Measurements from ENCODE around the gene SUPT20H.

SUPT20H gene

GRCh38 chr13:36998624-36999041 is 60.9 kb downstream of the SUPT20H start:
- no peak for DNase-seq

GRCh38 chr13:36997716-36998427 is 61.6 kb downstream of the SUPT20H start:
- DNase-seq: no peak

DNA sequence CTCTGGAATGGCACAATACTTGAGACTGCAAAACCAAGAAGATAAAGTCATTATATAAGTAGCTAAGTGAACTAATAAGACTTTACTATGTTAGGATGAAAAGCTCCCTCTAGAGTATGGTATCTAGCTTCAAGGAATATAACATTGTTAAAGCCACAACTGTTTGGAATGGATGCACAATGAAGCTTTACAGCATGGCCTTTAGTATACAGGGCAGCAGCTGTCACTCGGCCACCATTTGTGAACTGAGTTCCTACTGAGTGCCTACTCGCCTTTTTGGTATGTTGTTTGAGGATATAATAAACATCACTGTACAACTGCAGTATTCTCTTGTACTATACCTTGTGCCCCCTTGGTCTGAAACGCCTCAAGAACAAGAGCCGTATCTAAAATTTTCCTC is 67.1 kb downstream of the SUPT20H start:
- no peak for DNase-seq

- DNase-seq: no peak
Measured at GRCh38 chr13:36986462-36987240, 72.8 kb downstream of the SUPT20H start.

DNA sequence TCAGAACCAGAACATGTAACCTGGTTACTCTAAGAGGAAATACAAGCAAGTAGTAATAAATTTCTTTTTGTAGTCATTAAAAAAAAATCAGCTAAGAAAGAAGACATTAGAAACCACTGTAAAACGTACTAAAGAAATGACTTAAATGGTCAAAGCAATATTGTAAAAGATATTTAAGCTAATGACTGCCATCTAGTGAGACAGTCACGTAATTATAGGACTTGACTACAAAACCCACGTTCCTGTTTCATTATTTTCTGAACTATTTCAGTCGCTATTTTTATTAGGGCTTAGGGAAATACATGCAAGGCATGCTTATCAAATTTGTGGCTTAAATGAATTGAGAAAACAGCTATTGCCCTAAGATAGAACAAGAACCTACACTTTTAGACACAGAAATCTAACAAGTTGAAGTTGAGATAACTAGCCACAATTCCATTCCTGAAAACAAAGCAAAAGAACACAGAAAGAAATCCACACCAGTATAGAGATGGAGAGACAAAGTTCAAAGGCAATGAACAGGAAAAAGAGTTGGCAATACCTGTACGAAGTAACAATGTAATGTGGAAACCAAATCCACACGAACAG is 78.2 kb downstream of the SUPT20H start:
- DNase-seq: peak; percentile 66

- DNase-seq: no peak
Measured at GRCh38 chr13:36979361-36980050, 80.0 kb downstream of the SUPT20H start.

DNA sequence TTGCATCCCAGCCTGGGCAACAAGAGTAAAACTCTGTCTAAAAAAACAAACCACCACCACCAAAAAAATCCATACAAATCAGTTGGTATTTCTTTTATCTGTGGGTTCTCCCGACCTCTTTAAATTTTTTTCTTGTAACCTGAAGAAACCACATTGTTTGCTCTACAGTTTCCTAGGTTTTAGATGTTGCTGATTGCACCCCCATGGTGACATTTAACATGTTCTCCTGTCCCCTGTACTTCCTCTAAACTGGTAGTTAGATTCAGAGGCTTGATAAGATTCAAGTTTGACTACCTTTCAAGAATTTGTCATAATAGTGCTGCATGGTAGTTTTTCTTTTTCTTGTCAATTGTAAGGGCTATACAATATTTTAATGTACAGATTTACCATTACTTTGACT is 84.3 kb downstream of the SUPT20H start:
- no peak for DNase-seq

- no peak for DNase-seq
Measured at GRCh38 chr13:36973621-36974295, 85.7 kb downstream of the SUPT20H start.

DNA sequence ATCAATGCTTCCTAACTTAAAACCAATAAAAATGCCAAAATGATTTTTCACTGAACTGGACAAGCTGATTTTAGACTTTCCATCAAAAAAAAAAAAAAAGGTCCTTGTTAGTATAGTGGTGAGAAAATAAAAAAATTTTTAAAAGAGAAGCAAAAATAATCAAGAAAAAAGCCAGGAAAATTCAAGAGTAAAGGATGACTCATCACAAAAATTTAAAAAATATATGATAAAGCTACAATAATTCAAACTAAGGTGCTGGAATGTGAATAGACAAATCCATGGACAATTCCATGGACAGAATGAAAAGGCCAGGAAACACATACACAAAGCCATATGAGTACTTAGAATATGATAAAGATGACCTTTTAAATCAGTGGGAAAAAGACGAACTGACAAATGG is 86.5 kb downstream of the SUPT20H start:
- no peak for DNase-seq

GRCh38 chr13:36966404-36966803 is 93.1 kb downstream of the SUPT20H start:
- no peak for DNase-seq

GRCh38 chr13:36965767-36966166 is 93.7 kb downstream of the SUPT20H start:
- no peak for DNase-seq

DNA sequence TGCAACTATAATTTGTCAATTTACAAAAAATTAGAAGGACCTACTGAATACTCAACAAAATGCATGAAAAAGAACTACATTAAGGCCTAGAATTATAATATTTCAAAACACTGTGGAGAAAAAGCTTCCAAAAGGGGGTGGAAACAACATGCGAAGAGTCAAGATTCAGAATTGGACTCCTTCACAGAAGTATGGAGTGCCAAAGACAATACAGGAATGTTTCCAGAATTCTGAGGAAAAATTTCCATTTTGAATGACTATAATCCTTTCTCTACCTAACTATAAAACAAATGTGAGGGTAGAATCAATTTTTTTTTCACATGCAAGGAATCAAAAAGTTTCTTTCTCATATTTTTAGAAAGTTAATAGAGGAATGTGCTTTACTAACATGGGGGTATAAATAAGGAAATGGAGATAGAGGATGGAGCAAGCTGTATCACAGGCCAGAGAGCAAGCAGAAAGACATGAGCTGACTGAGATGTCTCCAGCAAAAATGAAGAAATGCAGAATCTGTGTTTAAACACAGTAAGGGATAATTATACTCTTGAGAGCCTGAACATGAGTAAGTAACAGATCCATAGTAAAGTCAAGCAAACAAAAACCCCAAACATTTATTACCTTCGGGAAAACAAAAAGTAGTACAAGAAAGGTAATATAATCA is 99.9 kb downstream of the SUPT20H start:
- DNase-seq: peak; percentile 23

Data from eye (tissue), 1 donor.